DMS114 treated with DMSO at 0.1 percent for 48 hours (cell line): ENCODE data around the gene OR2C3.
"Not testable (repeated sequence)": the region's sequence is repeated elsewhere in the genome, so short reads cannot be mapped to it uniquely, and the experiment has no call there.

Experiments used
- DNase-seq: peaks from one replicate; lab custom pipeline; 2025; ENCODE audit not compliant: unreplicated experiment; lab: John Stamatoyannopoulos, UW

OR2C3 gene

DNA sequence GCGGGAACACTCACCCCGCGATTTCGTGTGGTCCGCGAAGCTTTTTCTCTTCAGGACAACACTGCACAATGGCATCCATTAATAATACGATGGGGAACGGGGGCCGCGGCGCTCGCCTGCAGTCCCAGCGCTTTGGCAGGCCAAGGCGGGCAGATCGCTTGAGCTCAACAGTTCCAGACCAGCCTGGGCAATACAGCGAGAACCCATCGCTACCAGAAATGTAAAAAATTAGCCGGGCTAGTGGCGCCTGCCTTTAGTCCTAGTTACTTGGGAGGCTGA lies 17.7 kb downstream of the OR2C3 start:
- DNase-seq, result no peak

DNA sequence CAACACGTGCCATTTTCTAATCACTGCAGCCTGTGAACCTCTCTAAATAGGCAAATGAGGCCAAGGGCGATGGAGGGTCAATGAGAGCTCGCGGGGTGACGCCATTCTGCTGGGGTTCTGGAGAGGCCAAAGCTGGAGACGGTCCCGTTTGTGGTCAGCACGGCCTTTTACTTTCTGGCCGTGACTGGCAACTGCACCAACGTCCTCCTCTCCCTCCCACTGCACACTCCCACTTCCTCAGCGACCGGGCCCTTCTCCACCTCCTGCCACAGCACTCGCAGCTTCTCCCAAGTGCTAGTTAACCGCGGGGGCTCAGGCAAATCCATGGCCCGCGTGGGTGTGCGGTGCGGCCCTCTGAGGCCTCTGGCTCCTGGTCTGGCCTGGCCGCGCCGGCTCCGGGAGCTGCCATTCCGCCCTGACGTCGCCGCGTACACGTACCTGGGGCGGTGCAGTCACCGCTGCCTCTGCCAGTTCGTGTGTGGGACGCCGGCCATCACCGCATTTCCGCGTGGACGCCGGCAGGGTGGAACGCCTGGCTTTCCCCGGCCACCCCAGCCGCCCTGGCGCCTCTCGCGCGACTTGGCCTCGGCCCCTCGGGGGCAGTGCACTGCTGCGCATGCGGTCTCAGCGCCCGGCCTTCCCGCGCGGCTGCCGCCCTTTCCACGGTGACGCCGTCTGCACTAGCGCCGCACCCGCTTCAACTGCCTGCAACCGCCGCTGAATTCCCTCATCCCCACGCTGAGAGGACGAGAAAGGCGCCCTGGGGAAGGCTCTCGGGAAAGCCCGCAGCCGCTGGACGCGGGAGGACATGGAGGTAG lies 18.2 kb downstream of the OR2C3 start:
- DNase-seq, result no peak

DNA sequence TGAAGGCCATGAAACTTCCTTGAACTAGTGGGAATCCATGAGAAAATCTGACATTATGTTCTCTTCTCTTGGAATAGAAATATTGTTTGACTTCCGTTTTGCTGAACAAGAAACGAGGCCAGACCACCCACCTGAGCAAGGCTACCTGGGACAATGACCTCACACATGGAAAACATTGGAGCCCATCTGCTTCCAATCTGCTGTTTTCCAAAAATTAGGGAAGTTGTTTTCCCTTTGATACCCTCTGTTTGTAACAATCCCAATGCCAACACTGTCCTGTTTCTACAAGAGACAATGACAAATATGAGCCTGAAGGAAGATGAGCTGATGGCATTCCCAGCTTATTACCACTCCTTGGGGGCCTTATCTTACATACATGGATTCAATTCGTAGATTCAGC lies 29.4 kb downstream of the OR2C3 start:
- no peak for DNase-seq

DNA sequence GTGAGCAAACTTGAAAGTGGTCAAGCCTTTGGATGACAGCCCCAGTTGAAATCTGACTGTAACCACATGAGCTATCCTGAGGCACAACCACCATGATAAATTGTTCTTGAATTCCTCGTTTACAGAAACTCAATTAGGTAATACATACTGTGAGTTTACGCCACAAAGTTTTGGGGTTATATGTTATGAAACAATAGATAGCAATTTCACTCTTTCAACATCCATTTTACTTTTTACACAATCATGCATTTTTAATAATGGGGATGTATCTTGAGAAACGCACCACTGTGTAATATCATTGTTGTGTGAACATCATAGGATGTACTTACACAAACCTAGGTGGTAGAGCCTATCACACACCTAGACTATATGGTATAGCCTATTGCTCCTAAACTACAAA lies 35.4 kb downstream of the OR2C3 start:
- DNase-seq, result no peak

DNA sequence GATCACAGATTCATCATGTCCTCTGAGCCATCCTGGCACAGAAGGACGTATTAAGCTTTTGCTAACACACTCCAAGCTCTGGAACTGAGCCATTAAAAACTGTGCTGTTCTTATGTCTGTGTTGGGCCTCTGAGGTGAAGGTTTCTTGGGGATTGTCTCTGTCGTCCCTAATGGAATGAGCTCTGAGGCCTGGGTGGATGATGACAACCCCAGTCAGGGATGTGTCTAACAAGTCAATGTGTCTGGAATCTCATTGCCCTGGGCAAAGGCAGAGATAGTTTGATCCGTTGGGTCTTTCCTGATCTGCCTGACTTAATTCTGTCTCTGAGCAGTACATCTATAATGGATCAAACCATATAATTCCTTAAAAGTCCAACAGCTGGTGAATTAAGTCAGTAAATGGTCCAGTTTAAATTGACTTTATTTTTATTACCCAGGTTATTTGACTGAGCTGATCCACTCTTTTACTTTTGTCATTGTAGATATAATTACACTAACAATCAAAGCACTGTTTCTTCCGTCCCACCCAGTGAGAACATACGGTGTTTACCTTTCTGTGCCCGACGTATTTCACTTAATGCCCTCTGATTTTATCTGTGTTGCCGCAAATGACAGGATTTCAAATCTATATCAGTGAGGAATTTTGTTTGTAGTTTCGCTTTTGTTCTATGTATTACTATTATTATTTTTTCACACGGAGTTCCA lies 39.5 kb downstream of the OR2C3 start:
- DNase-seq, result no peak

DNA sequence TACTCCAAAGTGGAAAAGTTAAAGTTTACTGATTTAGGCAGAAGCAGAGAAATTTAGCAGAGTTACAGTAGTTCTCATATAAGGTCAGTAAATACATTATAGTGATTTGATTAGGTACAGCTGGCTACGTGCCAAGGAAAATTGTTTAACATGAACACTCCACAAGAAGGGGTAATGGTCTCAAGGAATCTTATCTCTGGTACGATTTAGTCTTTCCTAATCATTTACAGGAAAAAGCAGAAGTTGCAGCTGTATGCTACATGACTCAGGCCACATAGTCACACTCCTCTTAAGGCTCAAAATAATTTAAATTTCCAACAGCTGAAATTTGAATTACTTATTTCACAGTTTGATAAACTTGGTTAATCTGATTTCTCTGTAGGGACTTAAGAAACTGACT lies 41.5 kb downstream of the OR2C3 start:
- DNase-seq, result no peak

DNA sequence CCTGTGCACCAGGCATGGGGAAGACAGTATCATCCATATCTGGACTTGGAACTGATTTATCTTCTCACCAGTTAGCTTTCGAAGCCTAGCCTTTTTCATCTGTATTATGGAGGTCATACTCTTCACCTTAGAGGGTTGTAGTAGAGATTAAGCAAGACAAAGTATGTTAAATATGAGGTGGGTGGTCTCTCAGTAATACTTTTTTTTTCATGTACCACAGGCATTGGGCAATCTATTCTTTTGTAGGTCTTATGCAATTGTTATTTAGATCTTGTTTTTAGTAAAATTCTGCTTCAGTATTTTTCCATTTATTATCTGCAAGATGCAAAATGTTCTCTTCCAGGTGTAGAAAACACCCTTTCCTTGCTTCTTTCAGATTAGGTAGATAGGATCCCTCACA lies 43.1 kb downstream of the OR2C3 start:
- no peak for DNase-seq

DNA sequence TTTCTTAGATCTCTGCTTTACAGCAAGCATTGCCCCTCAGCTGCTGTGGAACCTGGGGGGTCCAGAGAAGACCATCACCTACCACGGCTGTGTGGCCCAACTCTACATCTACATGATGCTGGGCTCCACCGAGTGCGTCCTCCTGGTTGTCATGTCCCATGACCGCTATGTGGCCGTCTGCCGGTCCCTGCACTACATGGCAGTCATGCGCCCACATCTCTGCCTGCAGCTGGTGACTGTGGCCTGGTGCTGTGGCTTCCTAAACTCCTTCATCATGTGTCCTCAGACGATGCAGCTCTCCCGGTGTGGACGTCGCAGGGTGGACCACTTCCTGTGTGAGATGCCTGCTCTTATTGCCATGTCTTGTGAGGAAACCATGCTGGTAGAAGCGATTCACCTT lies 44.9 kb downstream of the OR2C3 start:
- no peak for DNase-seq

DNA sequence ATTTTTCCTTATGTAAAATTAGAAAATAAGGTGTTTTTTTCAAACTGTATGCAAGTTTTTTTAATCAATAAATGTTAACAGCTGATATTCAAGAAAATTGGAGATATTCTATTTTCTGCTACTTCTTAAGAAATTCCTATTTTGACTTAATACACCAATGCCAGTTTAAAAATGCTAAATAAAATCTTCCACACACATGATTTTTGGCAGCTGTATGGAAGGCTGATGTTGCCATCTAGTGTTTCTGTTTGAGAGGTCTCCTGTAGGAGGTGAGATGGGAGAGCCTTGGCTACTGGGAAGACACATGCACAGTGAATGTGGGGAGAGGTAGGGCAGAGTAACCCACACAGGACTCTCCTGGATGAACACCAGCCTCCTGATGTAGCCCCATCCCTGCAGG lies 49.2 kb downstream of the OR2C3 start:
- DNase-seq, result peak; percentile 54

DNA sequence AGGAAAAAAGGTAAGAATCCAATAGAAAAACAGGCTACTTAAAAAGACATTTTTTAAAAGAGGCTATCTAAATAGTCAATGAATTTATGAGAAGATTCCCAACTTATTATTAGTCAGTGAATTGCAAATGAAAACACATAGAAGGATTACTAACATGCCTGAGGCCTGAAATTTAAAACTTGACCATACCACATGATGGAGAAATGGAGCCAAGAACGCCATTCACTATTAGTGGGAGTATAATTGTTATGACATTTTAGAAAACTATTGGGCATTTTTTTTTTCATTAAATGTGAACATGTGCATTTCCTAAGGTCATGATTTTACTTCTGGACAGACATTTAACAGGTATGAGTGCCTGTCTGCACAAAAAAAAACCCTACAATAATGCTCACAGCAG lies 53.5 kb downstream of the OR2C3 start:
- DNase-seq, result no peak

DNA sequence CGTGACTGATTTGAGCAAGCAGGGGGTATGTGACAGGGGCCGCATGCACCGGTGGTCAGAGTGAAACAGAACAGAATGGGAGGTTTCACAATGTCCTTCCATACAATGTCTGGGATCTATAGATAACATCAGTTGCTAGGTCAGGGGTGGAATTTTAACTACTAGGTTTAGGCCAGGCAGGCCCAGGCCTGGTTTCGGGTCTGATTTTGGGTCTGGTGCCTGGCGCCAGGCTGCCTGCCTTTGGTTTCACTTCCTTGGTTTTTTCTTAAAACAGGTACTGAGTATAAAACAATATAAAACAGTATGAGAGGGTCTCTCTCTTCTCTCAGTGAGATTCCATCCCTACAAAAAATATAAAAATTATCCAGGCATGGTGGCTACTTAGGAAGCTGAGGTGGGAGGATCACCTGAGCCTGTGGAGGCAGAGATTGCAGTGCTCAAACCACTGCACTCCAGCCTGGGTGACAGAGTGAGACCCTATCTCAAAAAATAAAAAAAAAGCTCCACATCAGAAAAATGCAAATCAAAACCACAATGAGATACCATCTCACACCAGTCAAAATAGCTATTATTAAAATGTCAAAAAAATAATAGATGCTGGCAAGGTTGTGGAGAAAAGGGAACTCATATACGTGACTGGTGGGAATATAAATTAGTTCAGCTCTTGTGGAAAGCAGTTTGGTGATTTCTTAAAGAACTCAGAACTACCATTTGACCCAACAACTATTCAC lies 59.7 kb downstream of the OR2C3 start:
- DNase-seq, result not testable (repeated sequence)

DNA sequence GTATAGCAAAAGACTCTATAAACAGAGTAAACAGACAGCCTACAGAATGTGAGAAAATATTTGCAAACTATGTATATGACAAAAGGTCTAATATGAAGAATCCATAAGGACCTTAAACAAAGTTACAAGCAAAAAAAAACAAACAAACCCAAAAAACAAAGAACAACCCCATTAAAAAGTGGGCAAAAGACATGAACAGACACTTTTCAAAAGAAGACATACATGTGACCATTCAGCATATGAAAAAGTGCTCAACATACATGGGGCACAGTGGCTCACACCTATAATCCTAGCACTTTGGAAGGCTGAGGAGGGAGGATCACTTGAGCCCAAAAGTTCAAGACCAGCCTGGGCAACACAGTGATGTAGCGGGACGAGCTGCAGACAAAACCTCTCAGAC lies 60.4 kb downstream of the OR2C3 start:
- no peak for DNase-seq
